ENCODE measurements around the gene IL17RE.
"Not testable (repeated sequence)": the region's sequence is repeated elsewhere in the genome, so short reads cannot be mapped to it uniquely, and the experiment has no call there.

Gene IL17RE, protein sequence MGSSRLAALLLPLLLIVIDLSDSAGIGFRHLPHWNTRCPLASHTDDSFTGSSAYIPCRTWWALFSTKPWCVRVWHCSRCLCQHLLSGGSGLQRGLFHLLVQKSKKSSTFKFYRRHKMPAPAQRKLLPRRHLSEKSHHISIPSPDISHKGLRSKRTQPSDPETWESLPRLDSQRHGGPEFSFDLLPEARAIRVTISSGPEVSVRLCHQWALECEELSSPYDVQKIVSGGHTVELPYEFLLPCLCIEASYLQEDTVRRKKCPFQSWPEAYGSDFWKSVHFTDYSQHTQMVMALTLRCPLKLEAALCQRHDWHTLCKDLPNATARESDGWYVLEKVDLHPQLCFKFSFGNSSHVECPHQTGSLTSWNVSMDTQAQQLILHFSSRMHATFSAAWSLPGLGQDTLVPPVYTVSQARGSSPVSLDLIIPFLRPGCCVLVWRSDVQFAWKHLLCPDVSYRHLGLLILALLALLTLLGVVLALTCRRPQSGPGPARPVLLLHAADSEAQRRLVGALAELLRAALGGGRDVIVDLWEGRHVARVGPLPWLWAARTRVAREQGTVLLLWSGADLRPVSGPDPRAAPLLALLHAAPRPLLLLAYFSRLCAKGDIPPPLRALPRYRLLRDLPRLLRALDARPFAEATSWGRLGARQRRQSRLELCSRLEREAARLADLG

DNA sequence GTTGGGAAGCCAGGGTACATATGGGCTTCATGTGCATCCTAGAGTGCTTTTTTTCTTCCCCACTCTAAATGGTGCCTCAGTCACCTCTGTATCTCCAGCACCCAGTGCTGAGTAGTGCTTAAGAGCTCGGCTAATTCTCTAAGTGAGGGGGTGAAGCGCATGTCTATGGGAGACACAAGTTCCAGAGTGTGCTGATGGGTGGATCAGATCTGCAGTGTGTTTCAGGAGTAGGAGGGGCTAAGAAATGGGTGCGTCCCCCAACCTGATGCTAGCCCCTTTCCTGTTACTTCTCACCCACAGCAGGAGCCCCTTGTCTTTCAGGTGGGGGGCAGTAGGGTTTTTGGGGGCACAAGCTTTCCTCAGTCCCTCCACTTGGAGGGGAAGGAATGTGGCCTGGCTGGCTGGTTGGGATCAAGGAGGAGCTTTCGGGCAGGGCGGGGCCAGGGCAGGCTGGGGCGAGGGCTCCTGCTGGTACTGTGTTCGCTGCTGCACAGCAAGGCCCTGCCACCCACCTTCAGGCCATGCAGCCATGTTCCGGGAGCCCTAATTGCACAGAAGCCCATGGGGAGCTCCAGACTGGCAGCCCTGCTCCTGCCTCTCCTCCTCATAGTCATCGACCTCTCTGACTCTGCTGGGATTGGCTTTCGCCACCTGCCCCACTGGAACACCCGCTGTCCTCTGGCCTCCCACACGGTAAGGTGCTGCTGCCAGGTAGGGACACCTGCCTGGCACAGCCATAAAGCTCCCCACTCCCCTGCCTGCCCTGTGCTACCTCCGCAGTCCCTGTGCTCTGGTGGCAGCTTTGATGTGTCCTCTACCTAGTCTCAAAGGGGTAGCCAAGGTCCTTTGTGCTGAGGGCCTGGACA is at the start of gene IL17RE:
Gene IL17RE (plus strand): TSS at position 477 of the 866 bp plus-strand sequence. CDS start 85 bp downstream, at position 562.
- peak; percentile 52 for DNase-seq (ENCODE audit: low spot score)

DNA sequence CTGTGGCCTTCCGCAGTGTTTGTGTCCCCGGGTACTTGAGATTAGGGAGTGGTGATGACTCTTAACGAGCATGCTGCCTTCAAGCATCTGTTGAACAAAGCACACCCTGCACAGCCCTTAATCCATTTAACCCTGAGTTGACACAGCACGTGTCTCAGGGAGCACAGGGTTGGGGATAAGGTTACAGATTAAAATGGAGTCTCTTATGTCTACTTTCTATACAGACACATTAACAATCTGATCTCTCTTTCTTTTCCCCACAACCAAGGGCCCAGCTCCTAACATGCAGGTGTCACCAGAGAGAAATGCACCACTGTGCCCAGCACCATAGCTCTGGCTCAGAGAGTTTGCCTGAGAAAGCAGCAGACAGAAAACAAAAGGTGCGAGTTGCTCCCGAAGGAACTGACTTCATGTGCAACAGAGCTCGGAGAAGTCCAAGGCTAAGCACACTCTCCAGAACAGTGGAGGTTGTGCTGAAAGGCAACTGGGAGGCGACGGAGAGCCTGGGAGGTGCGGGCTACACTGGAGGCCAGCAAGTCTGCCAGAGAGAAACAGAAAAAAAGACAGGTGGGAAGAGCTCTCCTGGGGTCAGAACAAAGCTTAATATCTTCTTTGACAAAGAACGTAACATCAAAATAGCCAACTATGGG is 48.2 kb upstream of the IL17RE start:
- not testable (repeated sequence) for DNase-seq (ENCODE audit: low spot score)

DNA sequence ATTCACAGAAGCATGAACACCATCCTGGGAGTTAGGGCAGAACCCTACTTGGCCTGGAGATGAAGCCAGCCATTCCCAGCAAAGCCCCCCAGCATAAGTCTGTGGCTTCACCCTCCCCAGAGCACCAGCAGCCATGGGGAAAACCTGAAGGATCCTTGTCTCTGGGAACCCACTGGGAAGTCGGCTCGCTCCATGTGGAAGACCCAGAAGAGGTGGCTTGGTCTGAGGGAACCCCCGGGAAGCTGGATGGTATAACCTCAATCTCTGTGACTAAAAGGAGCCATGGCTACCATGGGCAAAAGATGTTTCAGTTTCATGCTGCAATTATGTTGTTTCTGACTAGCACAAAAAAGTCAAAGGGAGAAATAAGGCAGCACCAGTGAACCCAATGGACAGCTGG is 47.1 kb upstream of the IL17RE start:
- DNase-seq (ENCODE audit: low spot score), result no peak

DNA sequence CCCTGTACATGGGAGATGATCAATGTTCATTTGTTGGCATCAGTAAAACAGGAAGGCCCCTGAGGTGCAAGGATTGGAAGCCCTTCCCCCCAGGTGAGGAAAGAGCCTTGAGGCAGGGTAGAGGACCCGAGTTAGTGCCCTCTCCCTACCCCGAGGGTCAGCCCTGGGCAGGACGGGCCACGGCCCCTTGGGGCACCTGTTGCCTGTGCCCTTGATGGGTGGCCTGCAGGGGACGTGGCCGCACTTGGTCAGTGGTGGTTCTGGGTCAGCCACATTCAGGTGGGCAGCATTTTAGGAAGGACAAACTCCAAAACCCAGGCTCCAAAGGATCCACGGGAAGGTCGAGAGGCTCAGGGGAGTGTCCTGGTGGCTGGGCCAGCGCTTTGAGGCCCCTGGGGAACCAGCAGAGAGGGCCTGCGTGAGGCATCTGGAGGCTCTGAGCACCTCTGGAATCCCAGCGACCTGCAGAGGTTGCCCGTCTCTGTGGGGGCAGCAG is 43.1 kb upstream of the IL17RE start:
- no peak for DNase-seq (ENCODE audit: low spot score)

DNA sequence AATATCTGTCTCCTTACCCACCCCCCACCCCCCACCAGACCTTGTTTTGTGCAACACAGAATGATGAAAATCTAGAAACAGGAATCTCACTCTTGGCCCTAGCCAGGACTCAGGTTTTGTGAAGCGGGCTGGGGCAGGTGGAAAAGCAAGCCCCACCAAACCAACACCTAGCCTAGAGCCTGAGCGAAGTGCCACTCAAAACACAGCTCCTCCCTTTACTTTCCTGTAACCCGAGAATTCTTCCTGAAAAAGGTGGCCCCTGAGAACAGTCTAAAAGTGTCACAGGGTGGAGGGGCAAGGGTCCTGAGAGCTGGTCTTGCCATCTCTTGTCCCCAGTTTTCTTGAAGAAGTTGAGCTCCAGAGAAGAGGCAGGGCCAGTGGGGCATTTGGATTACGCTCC is 41.4 kb upstream of the IL17RE start:
- no peak for DNase-seq (ENCODE audit: low spot score)

DNA sequence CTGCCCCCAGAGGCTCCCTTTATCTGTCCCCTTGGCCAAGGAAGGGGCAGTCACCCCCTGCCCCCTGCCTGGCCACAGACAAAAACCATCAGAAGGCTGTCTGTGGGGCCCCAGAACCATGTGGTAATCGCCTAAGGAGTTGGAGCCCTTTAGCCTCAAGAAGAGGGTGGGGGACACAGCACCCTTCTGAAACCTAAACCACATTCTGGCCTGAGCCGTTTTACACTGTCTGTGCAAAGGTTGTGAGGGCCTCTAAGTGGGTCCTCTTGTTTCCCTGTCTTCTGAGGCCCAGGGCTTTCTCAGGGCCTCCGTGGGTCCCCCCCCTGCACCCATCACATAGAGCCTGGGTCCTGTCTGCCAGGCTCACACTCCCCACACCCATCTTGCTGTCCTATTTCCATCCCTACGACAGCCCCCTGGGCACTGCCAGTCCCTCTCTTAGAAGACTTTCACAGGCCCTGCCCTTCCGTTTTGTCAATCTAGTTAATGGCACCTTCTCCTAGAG is 41.0 kb upstream of the IL17RE start:
- no peak for DNase-seq (ENCODE audit: low spot score)

DNA sequence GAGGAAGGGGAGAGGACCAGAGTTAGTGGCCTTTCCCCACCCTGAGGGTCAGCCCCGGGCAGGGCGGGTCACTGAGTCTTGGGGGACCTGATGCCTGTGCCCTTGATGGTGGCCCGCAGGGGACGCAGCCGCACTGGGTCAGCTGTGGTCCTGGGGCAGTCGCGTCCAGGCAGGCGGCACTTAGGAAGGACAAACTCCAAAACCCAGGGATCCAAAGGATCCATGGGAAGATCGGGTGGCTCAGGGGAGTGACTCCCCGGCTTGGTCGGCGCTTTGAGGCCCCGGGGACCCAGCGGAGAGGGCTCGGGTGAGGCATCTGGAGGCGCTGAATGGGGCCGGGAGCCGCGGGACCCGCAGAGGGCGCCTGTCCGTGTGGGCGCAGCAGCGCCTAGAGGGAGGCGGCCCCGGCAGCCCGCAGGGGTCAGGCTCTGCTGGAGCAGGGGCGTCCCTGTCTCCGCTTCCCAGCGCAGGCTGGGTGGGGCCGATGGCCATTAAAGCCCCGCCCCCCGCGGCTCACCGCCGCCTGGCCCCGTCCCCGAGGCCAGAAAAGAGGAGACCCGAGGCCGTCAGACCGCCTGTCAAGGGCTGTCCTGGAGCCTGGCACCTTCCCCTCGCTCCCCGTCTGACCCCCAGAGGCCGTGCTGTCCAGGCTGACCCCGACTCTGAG is 40.1 kb upstream of the IL17RE start:
- DNase-seq (ENCODE audit: low spot score), result no peak

DNA sequence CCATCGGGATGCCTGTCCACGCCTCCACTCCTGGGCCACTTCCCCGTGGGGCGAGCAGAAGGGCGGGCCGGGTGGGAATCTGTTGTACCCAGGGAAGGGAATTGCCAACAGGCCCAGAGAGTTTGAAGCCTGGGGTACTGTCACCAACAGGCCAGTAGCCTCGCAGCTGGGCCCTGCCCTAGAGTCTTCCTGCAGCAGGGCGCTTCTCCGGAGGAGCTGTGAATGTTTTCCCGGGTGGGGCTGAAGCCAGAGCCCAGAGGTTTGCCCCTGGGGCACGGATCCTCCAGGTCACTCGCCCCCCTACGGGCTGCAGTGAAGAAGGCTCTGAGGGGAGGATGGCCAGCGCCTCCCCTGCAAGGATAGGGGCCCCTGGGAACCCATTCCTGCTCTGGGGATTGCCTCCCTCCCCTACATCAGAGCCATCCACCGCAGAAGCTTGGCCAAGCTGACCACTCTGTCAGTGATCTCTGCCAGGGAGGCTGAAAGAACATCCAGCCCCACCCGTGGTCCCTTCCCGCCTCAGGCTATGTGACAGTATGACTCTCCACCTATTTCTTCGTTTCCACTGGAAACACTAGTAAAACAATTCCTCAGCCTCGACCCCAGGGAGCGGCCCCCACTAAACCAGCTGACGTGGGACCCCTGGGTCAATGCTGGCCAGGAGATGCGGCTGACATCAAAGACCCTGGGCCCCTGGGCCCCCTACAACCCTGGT is 39.4 kb upstream of the IL17RE start:
- no peak for DNase-seq (ENCODE audit: low spot score)

DNA sequence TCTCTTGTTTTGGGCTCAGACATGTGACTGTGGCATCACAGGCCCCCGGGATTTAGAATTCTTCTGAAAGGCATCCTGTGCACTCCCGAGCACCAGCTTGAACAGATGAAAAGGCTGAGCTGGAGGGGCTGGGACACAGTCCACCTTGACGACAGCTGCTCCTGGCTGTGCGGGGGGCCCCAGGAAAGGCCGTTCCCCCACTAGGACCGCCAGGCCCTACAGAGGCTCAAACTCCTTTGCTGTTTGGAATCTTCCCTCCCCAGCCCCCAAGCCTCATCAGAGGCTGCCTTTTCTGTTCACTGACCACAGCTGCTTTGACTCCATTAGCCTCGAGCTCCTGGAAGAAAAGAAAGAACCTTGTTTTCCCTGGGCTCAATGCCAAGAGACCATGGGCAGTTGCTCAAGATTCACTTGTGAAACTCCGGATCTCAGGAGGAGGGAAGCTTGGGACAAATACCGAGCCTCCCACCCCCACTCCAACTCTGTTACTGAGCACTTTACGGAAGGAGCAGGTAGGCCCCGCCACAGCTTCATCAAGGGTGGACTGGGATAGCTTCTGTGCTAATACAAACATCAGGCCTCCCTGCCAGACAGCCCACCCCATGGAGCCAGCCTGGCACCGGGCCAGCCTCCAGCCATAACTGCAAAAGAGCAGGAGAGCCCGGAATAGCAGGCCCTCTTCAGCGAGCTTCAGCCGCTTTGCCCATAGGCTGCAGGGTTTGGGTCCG is 38.3 kb upstream of the IL17RE start:
- DNase-seq (ENCODE audit: low spot score), result no peak

DNA sequence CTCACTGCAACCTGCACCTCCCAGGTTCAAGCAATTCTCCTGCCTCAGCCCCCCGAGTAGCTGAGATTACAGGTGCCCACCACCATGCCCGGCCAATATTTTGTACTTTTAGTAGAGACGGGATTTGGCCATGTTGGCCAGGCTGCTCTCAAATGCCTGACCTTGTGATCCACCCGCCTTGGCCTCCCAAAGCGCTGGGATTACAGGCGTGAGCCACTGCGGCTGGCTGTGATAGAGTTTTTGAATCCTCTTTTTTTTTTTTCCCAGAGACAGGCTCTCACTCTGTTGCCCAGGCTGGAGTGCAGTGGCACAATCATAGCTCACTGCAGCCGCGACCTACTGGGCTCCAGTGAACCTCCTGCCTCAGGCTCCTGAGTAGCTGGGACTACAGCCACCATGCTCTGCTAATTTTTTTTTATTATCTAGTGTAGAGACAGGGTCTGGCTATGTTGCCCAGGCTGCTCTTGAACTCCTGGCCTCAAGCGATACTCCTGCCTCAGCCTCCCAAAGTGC is 37.5 kb upstream of the IL17RE start:
- DNase-seq (ENCODE audit: low spot score), result not testable (repeated sequence)

DNA sequence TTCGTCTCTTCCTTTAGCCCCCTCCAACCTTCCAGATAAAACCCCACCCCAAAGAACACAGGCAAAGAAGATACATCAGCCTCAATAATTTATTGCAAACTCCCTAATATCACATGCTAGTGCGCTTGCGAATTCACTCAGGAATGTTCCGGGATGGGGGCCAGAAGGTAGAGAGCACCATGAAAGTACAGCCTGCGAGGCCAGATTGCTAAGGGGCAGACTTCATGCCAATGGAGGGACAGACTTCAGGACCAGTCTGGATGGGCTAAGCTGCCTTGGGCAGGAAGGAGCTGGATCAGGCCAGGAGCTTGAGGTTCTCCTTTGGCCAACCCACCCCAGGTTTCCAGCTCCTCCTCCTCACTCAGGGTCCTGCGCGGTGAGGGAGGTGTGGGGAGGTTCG is 36.0 kb upstream of the IL17RE start:
- DNase-seq (ENCODE audit: low spot score), result no peak

DNA sequence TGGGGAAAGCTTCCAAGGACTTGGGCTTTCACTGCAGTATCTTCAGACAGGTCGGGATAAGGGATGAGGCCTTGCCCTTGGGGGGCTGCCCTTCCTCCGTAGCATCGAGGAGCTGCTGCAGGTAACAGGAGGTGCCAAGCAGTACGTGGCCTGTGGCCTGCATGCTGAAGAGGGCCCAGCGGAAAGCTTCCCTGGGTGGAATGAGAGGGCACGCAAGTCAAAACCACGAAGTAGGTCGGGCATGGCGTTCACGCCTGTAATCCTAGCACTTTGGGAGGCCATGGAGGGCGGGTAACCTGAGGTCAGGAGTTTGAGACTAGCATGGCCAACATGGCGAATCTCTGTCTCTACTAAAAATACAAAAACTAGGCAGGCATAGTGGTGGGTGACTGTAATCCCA is 35.5 kb upstream of the IL17RE start:
- no peak for DNase-seq (ENCODE audit: low spot score)

DNA sequence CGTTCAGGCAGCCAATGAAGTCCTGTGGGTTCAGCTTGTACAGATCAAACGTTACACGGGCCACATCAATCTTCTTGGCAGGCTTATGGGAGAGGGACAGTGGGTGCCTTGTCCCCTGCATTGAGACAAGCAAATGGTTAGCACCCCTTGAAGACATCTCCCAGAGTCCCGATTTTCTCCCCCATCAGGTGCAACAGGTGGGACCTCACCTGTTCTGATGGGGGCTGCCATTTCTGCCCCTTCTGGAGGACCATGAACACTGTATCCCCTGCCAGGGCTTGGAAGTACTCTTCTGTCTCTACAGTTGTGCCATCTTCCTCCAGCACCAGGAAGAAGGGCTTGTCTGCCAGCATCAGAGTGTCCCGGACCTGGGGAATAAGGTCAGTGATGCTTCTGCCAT is 32.7 kb upstream of the IL17RE start:
- DNase-seq (ENCODE audit: low spot score), result no peak

DNA sequence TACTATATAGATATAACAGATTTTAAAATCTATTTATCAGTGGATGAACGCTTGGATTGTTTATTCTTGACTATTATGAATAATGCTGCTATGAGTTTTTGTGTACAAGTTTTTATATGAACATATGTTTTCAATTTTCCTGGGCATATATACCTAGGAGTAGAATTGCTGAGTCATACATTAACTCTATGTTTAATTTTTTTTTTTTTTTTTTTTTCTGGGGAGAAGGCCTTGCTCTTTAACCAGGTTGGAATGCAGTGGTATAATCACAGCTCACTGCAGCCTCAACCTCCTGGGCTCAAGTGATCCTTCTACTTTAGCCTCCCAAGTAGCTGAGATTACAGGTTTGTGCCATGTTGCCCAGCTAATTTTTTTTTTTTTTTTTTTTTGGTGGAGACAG is 31.7 kb upstream of the IL17RE start:
- no peak for DNase-seq (ENCODE audit: low spot score)

DNA sequence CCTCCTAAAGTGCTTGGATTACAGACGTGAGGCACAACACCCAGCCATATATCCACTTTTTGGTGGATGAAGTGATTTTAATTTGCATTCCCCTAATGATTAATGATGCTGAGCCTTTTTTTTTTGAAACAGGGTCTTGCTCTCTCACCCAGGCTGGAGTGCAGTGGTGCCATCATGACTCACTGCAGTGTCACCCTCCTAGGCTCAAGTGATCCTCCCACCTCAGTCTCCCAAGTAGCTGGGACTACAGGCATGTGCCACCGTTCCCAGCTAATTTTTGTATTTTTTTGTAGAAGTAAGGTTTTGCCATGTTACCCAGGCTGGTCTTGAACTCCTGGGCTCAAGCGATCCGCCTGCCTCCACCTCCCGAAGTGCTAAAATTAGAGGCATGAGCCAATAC is 30.6 kb upstream of the IL17RE start:
- not testable (repeated sequence) for DNase-seq (ENCODE audit: low spot score)

DNA sequence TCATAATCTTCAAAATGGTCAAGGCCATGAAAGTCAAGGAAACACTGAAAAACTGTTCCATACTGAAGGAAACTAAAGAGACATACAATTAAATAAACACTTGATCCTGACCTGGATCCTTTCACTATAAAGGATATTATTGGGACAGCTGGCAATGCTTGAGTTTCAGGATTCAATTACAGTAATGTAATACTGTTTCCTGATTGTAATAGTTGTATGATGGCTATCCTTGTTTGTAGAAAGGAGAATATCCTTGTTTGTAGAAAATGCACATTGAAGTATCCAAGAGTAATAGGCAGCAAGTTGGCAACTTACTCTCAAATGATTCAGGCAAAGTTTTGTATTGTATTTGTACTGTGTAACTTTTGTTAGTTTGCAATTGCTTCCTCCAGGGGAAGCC is 27.2 kb upstream of the IL17RE start:
- DNase-seq (ENCODE audit: low spot score), result no peak

DNA sequence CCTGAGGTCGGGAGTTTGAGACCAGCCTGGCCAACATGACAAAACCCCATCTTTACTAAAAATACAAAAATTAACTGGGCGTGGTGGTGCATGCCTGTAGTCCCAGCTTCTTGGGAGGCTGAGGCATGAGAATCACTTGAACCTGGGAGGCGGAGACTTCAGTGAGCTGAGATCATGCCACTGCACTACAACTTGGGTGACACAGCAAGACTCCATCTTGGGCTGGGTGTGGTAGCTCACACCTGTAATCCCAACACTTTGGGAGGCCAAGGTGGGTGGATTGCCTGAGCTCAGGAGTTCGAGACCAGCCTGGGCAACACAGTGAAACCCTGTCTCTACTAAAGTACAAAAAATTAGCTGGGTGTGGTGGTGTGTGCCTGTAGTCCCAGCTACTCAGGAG is 26.4 kb upstream of the IL17RE start:
- DNase-seq (ENCODE audit: low spot score), result not testable (repeated sequence)

DNA sequence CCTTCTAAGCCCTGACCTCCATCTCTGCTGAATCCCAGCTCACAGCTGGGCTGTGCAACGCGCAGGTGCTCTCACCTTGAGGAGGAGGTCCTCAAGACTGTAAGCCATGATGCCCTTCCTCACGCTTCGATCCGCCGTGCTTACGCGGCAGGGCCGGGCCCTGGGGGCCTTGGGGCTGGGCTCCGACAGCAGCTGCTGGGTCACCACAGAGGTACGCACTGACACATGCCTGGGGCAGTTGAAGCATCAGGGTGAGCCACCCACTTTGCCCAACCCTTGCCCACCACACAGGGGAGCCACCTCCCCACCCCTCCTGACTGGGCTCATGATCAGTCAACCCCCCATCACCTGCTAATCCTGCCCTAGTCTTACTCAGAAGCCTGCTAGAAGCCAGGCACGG is 25.7 kb upstream of the IL17RE start:
- DNase-seq (ENCODE audit: low spot score), result no peak

DNA sequence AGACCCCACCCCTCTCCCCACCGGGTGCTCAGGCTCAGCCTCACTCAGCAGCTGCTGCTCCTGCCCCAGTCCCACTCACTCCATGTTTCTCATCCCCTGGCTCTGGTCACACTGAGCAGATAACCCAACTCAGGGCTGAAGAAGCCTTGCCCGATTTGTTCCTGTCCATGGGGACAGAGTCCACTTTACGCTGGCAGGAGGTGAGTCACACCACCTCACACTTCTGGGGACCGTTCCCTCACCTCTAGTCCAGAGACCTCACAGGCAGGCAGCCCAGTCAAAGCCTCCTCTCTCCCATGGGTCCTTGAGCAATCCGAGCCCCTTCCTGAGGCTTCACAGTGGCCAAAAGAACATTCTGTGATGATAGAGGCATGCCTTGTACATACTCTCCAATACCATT is 23.9 kb upstream of the IL17RE start:
- DNase-seq (ENCODE audit: low spot score), result no peak

All from cerebellar cortex (tissue), 1 donor.